Peyer's patch (tissue), 4 donors: ENCODE data around the gene DQX1.

Source experiments
- POLR2A ChIP-seq, 2 donors: fragments of 450-650 bp; IDR thresholded peaks; one replicate each; pipeline ENCODE4 v1.5.1; 2017; ENCODE audit warnings: antibody characterized with exemption in 2 of 2, mild to moderate bottlenecking in 2 of 2, moderate library complexity in 2 of 2
- TF ChIP-seq, protein P1 (sequence below), 6 experiments: fragments of 450-650 bp in 4 of 6; fragments of 200-600 bp in 2 of 6; sonication (generic) in 1 of 6; IDR thresholded peaks; one replicate each; pipeline ENCODE4 v1.5.1; 2017 to 2019; ENCODE audit warnings: antibody characterized with exemption in 6 of 6, mild to moderate bottlenecking in 3 of 6, moderate library complexity in 1 of 6

DNA sequence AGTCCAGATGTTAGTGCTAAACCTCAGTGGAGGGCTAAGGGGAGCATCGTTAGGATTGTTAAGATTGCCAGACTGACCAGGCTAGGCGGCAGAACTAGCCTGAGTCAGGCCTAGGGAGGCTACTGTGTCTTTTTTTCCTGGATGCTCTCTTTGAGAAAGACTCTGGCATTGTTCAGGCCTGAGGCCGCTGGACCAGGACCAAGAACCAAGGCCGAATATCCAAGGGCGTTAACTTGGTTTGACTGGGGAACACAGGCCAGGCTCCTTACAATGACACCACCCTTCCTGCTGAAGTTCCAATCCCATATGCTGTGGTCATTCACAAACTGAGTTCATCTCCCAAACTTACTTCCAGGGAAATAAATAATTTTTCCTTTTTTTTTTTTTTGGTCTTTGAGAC lies 14.3 kb upstream of the DQX1 start:
- TF ChIP-seq, protein P1, sequence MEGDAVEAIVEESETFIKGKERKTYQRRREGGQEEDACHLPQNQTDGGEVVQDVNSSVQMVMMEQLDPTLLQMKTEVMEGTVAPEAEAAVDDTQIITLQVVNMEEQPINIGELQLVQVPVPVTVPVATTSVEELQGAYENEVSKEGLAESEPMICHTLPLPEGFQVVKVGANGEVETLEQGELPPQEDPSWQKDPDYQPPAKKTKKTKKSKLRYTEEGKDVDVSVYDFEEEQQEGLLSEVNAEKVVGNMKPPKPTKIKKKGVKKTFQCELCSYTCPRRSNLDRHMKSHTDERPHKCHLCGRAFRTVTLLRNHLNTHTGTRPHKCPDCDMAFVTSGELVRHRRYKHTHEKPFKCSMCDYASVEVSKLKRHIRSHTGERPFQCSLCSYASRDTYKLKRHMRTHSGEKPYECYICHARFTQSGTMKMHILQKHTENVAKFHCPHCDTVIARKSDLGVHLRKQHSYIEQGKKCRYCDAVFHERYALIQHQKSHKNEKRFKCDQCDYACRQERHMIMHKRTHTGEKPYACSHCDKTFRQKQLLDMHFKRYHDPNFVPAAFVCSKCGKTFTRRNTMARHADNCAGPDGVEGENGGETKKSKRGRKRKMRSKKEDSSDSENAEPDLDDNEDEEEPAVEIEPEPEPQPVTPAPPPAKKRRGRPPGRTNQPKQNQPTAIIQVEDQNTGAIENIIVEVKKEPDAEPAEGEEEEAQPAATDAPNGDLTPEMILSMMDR (IDR thresholded peaks at IDR 0.05): no peak
- no peak for TF ChIP-seq POLR2A (IDR thresholded peaks at IDR 0.05)
